ENCODE measurements around the gene GALNT11.
"Not testable (repeated sequence)": the region's sequence is repeated elsewhere in the genome, so short reads cannot be mapped to it uniquely, and the experiment has no call there.

The GALNT11 gene

GRCh38 chr7:152025077-152025936 is at the start of gene GALNT11:
GALNT11 (plus strand) TSS chr7:152025674; CDS start chr7:152094228, 68,554 bp downstream.
- peak; percentile 78 for DNase-seq (ENCODE audit: low spot score)

- no peak for DNase-seq (ENCODE audit: low spot score)
Measured at GRCh38 chr7:151978616-151979015, 46.9 kb upstream of the GALNT11 start.

- no peak for DNase-seq (ENCODE audit: low spot score)
Measured at GRCh38 chr7:151981223-151981622, 44.3 kb upstream of the GALNT11 start.

GRCh38 chr7:151982806-151983205 is 42.7 kb upstream of the GALNT11 start:
- DNase-seq (ENCODE audit: low spot score), result no peak

DNA sequence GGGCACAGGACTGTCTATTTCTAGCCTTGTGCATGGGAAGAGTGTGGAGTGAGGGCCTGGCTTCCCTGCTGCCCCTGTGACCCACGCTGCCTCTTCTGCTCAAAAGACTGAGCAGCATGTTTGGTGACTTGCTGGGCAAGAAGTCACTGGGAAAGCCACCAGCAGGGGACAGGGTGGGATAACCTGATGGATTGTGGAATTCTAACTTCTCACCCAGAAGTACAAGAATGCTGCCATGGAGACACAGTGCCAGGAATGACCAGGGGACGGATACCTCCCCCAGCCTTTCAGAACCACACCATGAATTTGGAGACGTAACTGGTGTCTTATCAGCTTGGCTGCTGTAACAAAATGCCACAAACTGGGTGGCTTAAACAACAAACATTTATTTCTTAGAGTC is 40.9 kb upstream of the GALNT11 start:
- DNase-seq (ENCODE audit: low spot score), result no peak

DNA sequence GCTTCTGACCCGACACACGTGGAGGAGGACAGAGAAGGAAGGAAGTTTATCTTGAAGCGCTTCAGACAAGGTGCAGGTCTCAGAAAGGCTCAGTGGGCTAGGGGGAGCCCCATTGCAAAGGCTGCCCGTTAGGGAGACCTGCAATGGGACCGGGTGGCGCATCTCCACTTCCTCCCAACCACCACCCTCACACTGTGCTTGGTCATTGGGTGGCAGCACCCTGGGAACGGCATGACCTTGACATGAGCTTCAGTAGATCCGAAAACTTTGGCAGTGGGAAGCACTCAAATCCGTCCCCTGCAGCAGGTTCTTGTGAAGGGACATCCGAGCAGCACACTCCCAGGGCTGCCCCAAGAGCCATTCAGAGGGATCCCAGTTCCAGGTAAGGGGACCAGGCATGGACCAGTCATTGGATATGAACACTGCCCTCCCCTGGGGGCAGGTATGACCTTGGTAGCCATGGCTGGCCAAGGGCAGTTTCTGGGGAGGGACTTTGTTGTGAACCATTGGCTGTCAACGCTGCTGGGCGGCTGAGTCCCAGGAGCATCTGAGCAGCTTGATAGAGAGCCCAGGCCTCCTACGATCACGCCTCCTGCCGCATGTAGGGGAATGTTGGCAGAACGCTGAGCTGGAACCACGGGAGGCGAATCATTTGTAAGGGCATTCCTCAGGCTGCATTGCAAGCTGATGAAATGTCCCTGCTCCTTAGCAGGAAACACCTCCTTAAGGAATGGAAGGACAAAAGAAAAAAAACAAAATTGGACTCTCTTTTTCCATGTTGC is 37.5 kb upstream of the GALNT11 start:
- no peak for DNase-seq (ENCODE audit: low spot score)

- DNase-seq (ENCODE audit: low spot score), result peak; percentile 47
Measured at GRCh38 chr7:151992375-151992774, 33.1 kb upstream of the GALNT11 start.

- peak; percentile 9 for DNase-seq (ENCODE audit: low spot score)
Measured at GRCh38 chr7:151993977-151994676, 31.3 kb upstream of the GALNT11 start.

DNA sequence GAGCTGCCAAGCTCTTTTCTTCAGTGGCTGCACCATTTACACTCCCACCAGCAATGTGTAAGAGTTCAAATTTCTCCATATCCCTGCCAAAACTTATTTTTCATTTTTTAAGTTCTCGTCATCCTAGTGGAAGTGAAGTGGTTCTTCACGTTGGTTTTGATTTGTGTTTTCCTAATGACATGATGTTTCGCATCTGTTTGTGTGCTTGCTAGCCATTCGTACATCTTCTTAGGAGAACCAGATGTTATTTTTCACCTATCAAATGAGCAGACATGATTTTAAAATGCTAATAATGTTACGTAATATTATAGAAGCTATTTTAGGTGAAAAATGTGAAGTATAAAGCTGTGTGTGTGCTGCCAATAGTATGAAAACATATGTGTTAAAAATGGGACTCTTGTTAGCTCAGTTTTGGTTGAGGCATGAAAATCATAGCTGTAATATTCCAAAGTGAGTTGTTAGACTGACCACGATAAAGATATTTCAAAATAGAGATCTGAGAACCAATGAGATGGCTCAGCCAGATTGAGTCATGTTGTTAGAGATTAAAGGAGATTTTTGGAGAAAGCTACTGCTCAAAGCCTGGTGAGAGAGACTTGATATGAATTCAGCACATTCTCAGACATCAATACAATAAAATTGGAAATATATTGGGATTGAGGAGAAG is 25.9 kb upstream of the GALNT11 start:
- DNase-seq (ENCODE audit: low spot score), result no peak

DNA sequence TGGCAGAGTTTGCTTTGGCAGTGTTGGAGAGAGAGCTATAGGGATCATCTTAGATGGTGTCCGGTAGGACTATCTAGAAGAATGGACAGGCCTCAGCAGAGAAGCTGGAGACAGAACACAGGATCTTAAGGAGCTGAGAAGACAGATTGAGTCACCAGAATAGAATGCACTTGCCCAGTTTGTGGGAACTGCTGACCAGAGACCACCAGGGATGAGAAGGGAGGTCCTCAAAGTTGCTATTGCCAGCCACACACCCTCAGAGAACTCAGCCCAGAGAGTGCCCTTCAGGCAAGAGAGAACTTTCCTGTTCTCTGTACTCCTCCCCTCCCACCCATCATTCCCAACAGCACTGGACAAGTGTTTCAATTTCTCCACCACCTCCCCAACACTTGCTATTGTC is 25.3 kb upstream of the GALNT11 start:
- no peak for DNase-seq (ENCODE audit: low spot score)

- DNase-seq (ENCODE audit: low spot score), result no peak
Measured at GRCh38 chr7:152006336-152006735, 19.1 kb upstream of the GALNT11 start.

DNA sequence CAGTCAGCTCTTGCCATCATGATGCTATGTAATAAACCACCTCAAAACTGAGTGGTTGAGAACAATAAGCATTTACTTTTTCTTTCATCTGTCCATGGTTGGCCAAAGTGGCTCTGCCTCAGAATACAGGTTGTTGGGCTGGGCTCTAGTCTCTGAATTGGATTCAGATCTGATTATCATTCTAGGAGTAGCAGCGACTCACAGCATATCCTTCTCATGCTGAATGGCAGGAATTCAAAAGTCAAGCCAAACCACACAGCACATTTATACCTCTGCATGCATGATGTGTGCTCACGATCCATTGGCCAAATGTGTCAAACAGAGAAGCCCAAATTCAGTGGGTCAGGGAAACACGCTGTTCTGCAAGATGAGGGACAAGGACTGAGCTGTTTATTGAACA is 13.6 kb upstream of the GALNT11 start:
- DNase-seq (ENCODE audit: low spot score), result no peak

DNA sequence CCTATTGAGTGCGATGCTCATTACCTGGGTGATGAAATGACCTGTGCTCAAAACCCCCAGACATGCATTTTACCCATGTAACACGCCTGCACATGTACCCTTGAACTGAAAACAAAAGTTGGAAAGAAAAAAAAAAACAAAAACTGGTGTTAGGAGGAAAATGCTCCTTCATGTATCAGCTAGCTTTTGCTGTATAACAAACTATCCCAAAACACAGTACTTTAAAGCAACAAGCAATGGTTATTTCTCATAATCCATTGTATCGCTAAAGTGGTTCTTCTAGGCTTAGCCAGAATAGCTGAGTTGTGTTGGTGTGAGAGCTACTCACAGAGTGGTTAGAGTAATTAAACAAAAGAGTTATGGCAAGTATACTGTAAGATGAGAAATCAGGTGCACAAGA is 12.2 kb upstream of the GALNT11 start:
- DNase-seq (ENCODE audit: low spot score), result no peak

GRCh38 chr7:152013974-152014373 is 11.5 kb upstream of the GALNT11 start:
- DNase-seq (ENCODE audit: low spot score), result no peak

DNA sequence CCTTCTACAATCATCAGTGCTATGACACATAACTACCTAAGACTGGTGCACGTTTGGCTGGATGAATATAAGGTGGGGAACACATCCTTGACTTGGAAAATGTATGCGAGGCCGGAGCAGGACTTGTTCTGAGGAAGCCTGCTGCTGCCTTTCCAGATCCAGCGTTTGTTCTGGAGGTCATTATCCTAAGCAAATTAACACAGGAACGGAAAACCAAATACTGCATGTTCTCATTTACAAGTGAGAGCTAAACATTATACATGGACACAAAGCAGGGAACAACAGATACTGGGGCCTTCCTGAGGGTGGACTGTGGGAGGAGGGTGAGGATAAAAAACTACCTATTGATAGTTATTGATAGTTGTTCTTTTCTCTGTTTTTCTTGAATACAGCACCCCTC is 10.8 kb upstream of the GALNT11 start:
- no peak for DNase-seq (ENCODE audit: low spot score)

DNA sequence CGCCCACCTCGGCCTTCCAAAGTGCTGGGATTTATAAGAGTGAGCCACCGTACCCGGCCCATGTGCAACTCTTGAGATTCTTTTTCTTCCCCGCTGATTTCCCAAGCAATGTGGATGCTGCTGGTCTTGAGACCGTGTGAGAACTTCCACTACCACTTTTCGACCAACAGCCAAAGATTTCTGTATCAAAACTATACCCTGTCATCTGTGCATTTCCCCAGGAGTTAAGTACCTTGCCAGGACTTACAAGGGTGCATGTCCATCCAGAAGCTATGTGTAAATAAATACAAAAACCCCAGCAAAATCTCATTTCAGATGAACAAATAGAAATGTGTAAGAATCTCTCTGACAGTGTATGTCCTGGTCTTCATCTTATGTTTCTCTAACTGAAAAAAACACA is 9.9 kb upstream of the GALNT11 start:
- DNase-seq (ENCODE audit: low spot score), result no peak

GRCh38 chr7:152016947-152017346 is 8.5 kb upstream of the GALNT11 start:
- no peak for DNase-seq (ENCODE audit: low spot score)

GRCh38 chr7:152017683-152018082 is 7.8 kb upstream of the GALNT11 start:
- not testable (repeated sequence) for DNase-seq (ENCODE audit: low spot score)

DNA sequence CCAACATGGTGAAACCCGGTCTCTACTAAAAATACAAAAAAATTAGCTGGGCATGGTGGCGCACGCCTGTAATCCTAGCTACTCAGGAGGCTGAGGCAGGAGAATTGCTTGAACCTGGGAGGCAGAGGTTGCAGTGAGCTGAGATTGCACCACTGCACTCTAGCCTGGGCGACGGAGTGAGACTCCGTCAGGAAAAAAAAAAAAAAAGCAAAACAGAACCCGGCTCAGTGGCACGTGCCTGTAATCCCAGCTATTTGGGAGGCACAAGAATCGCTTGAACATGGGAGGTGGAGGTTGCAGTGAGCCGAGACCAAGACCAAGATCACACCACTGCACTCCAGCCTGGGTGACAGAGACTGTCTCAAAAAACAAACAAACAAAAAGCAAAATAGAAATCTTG is 3.7 kb upstream of the GALNT11 start:
- DNase-seq (ENCODE audit: low spot score), result not testable (repeated sequence)

GRCh38 chr7:152025937-152026890 is 740 bp downstream of the GALNT11 start:
- DNase-seq (ENCODE audit: low spot score), result peak; percentile 6

Data from SW480 (cell line).